PC-9 (cell line): Measurements from ENCODE around the gene PRPH. TPM values are rescaled to one million over a fixed set of nuclear protein-coding genes. Genes with fewer than 3 reads are reported as not detected.

Experiments
- BruUV-seq: library from RNA; stranded (reverse); fragments of 400-500 nt; replicated peaks from 2 replicates; lab custom pipeline; 2021; lab: Mats Ljungman, UMichigan
- CTCF ChIA-PET: fragments of 300-600 bp; sonication (Branson Sonifier 250); formaldehyde crosslinking; loops from one replicate; lab custom pipeline; 2022; ENCODE audit warnings: antibody characterized with exemption; lab: Charles Lee
- POLR2A ChIA-PET: fragments of 300-600 bp; sonication (Branson Sonifier 250); formaldehyde crosslinking; loops from one replicate; lab custom pipeline; 2022; ENCODE audit warnings: antibody characterized with exemption; ENCODE audit not compliant: unreplicated experiment; lab: Charles Lee
- DNase-seq, 2 experiments: peaks; one replicate each; pipeline versions ENCODE4 v3.0.0 to v3.0.0-alpha.2; 2015 to 2022; ENCODE audit warnings: mixed read lengths in 1 of 2
- H2AFZ ChIP-seq: fragments of 200-600 bp; sonication (generic); 2 replicates; pipeline ENCODE4 v1.8.1; 2017; ENCODE audit warnings: antibody characterized with exemption
- H3F3A ChIP-seq: fragments of 200-600 bp; sonication (generic); 2 replicates; pipeline ENCODE4 v1.8.1; 2017; ENCODE audit warnings: antibody characterized with exemption, mild to moderate bottlenecking, low read depth; ENCODE audit not compliant: insufficient read depth
- H3K27ac ChIP-seq: fragments of 200-600 bp; sonication (generic); 2 replicates; pipeline ENCODE4 v1.6.1; 2016; ENCODE audit warnings: mixed run types
- H3K27me3 ChIP-seq: fragments of 200-600 bp; sonication (generic); 2 replicates; pipeline ENCODE4 v1.6.1; 2016; ENCODE audit warnings: low read depth, mixed run types; ENCODE audit not compliant: insufficient read depth
- H3K36me3 ChIP-seq: fragments of 200-600 bp; sonication (generic); 2 replicates; pipeline ENCODE4 v1.6.1; 2016; ENCODE audit warnings: low read depth, mixed run types
- H3K4me1 ChIP-seq: fragments of 200-600 bp; sonication (generic); replicated peaks from 2 replicates; pipeline ENCODE4 v1.6.1; 2016; ENCODE audit warnings: mixed run types; ENCODE audit not compliant: insufficient read depth
- H3K4me2 ChIP-seq: fragments of 200-600 bp; sonication (generic); 2 replicates; pipeline ENCODE4 v1.6.1; 2017; ENCODE audit warnings: mixed run types
- H3K4me3 ChIP-seq: fragments of 200-600 bp; sonication (generic); 2 replicates; pipeline ENCODE4 v1.6.1; 2016; ENCODE audit warnings: mixed run types
- H3K79me2 ChIP-seq: fragments of 200-600 bp; sonication (generic); 2 replicates; pipeline ENCODE4 v1.6.1; 2017; ENCODE audit warnings: low read depth, mixed run types
- H3K9me2 ChIP-seq: fragments of 200-600 bp; sonication (generic); 2 replicates; pipeline ENCODE4 v1.8.1; 2017; ENCODE audit warnings: mild to moderate bottlenecking; ENCODE audit not compliant: insufficient read depth
- H3K9me3 ChIP-seq: fragments of 200-600 bp; sonication (generic); 2 replicates; pipeline ENCODE4 v1.8.1; 2016; ENCODE audit warnings: low read depth; ENCODE audit not compliant: insufficient read depth
- H4K20me1 ChIP-seq: fragments of 200-600 bp; sonication (generic); 2 replicates; pipeline ENCODE4 v1.8.1; 2017; ENCODE audit not compliant: insufficient read depth
- CTCF ChIP-seq: fragments of 200-600 bp; sonication (generic); conservative IDR thresholded peaks from 2 replicates; pipeline ENCODE4 v1.6.1; 2017; ENCODE audit warnings: mixed run types, antibody characterized with exemption, mild to moderate bottlenecking, moderate library complexity
- EZH2 ChIP-seq: fragments of 200-600 bp; sonication (generic); IDR thresholded peaks from 2 replicates; pipeline ENCODE4 v1.8.0; 2017; ENCODE audit warnings: antibody characterized with exemption, low read depth
- intact Hi-C: fragments of 100-400 bp; cut with micrococcal nuclease; formaldehyde crosslinking; loops from one replicate; pipeline ENCODE4 v1.10.0; 2022; ENCODE audit not compliant: unreplicated experiment
- total RNA-seq: library from RNA; stranded (reverse); gene quantifications from 2 replicates; pipeline ENCODE4 v1.2.3, GENCODE V29; 2021

Gene PRPH
- total RNA-seq, 1 experiment from 2014 or later: 0.46 TPM

GRCh38 chr12:49327368-49327767 is 32.4 kb downstream of the PRPH start:
- Histone ChIP-seq H3K27me3 (no peaks in the 10 kb centered on the region), H3K79me2 (peaks cover 12% of the 10 kb centered on the region), H3K9me2 (no peaks in the 10 kb centered on the region), H3K4me2 (no peak overlapping the region), H3K36me3 (no peaks in the 10 kb centered on the region), H3K27ac (no peak overlapping the region), H2AFZ (no peak overlapping the region), H3K4me1 (peaks cover 9% of the 10 kb centered on the region; the same call in 1 of the 2 replicates), H4K20me1 (no peaks in the 10 kb centered on the region), H3F3A (peaks cover 13% of the 10 kb centered on the region; the same call in 1 of the 2 replicates), H3K4me3 (no peak overlapping the region), H3K9me3 (no peaks in the 10 kb centered on the region)
- BruUV-seq: no TSS peak
- DNase-seq: no peak
- intact Hi-C loops: no loop called here
- ChIA-PET CTCF (no interaction called here), POLR2A (no interaction called here)
- TF ChIP-seq CTCF (no peak), EZH2 (no peak)

- Histone ChIP-seq H2AFZ (no peak overlapping the region), H4K20me1 (no peaks in the 10 kb centered on the region), H3K4me2 (no peak overlapping the region), H3K9me3 (no peaks in the 10 kb centered on the region), H3K4me1 (peaks cover 9% of the 10 kb centered on the region; the same call in 1 of the 2 replicates), H3K27ac (no peak overlapping the region), H3K79me2 (peaks cover 12% of the 10 kb centered on the region), H3K4me3 (no peak overlapping the region), H3F3A (peaks cover 13% of the 10 kb centered on the region; the same call in 1 of the 2 replicates), H3K36me3 (no peaks in the 10 kb centered on the region), H3K27me3 (no peaks in the 10 kb centered on the region), H3K9me2 (no peaks in the 10 kb centered on the region)
- TF ChIP-seq CTCF (no peak), EZH2 (no peak)
- ChIA-PET CTCF (interaction anchor here (0.7 kb wide), 1 partner anchor 32 kb away, joined by 14 read pairs; no protein-coding TSS in a partner anchor), POLR2A (no interaction called here)
- BruUV-seq: no TSS peak
- intact Hi-C loops: no loop called here
- DNase-seq: no peak
Observed at GRCh38 chr12:49327887-49328286, 32.9 kb downstream of the PRPH start.

DNA sequence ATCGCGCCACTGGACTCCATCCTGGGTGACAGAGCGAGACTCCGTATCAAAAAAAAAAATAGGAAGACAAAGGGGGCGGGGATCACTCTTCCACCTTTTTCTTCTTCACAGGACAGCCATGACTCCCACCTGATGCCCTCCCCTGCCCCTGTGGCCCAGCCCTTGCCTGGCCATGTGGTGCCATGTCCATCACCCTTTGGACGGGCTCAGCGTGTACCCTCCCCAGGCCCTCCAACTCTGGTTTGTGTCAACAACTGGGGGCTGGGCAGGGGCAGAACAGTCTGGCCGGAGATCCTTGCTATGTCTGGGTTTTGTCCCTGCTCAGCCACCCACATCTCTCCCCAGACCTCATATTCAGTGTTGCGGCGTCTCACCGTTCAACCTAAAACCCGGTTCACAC is 33.9 kb downstream of the PRPH start:
- Histone ChIP-seq H3K27ac (no peak overlapping the region), H4K20me1 (no peaks in the 10 kb centered on the region), H3K79me2 (peaks cover 7% of the 10 kb centered on the region), H3K4me1 (peaks cover 6% of the 10 kb centered on the region; the same call in 1 of the 2 replicates), H3K27me3 (no peaks in the 10 kb centered on the region), H3K4me2 (no peak overlapping the region), H3K4me3 (no peak overlapping the region), H3K9me3 (no peaks in the 10 kb centered on the region), H3F3A (peaks cover 13% of the 10 kb centered on the region; the same call in 1 of the 2 replicates), H3K9me2 (no peaks in the 10 kb centered on the region), H3K36me3 (no peaks in the 10 kb centered on the region), H2AFZ (no peak overlapping the region)
- ChIA-PET CTCF (interaction anchor here (0.7 kb wide), 1 partner anchor 33 kb away, joined by 14 read pairs; no protein-coding TSS in a partner anchor), POLR2A (interaction anchor here (0.5 kb wide), 1 partner anchor 60 kb away, joined by 11 read pairs; no protein-coding TSS in a partner anchor)
- DNase-seq: no peak
- no TSS peak for BruUV-seq
- TF ChIP-seq EZH2 (no peak), CTCF (no peak)
- intact Hi-C loops: no loop called here
